Measurements from ENCODE around the gene ZDHHC12.

The ZDHHC12 gene

GRCh38 chr9:128685636-128686489, 38.1 kb downstream of the ZDHHC12 start:
- DNase-seq = no peak

- peak; percentile 85 for DNase-seq
Observed at GRCh38 chr9:128684325-128685199, 39.4 kb downstream of the ZDHHC12 start.

GRCh38 chr9:128684065-128684324, 39.9 kb downstream of the ZDHHC12 start:
- no peak for DNase-seq

- DNase-seq = no peak
Observed at GRCh38 chr9:128683340-128684064, 40.4 kb downstream of the ZDHHC12 start.

DNA sequence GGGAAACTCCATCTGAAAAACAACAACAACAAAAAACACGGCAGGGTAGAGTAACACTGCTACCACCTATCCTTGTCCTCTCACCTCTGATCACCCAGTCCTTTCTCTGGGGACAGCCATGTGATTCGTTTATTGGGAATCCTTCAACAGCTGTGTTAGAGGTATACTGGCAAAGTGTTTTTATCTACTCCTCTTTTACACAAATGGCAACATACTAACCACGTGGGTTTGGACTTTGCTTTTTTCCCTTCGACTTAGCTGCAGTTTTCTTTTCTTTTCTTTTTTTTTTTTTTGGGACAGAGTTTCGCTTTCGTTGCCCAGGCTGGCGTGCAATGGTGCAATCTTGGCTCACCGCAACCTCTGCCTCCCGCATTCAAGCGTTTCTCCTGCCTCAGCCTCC, 46.1 kb downstream of the ZDHHC12 start:
- no peak for DNase-seq

GRCh38 chr9:128675382-128675781, 48.5 kb downstream of the ZDHHC12 start:
- no peak for DNase-seq

Measured in NCI-H2029 (cell line).